K562 (cell line): Measurements from ENCODE around the gene OPA3. TPM values are rescaled to one million over a fixed set of nuclear protein-coding genes. Genes with fewer than 3 reads are reported as not detected.

Source experiments
- ARNT ChIP-seq, 2 experiments: fragments of 450-650 bp; IDR thresholded peaks; 2 replicates each; pipeline ENCODE4 v1.6.1; 2016; ENCODE audit warnings: mild to moderate bottlenecking in 1 of 2
- BRD4 ChIP-seq: fragments of 200-600 bp; sonication (generic); IDR thresholded peaks from 2 replicates; pipeline ENCODE4 v1.6.1; 2017; ENCODE audit warnings: inconsistent platforms
- CTBP1 ChIP-seq: fragments of 450-650 bp; IDR thresholded peaks from 2 replicates; pipeline ENCODE4 v1.6.1; 2016; ENCODE audit warnings: borderline replicate concordance
- EHMT2 ChIP-seq: fragments of 450-650 bp; IDR thresholded peaks from 2 replicates; pipeline ENCODE4 v1.6.1; 2018; ENCODE audit warnings: antibody characterized with exemption
- ETV6 ChIP-seq, 3 experiments: fragments of 150-350 bp in 1 of 3; sonication (generic) in 1 of 3; formaldehyde crosslinking in 1 of 3; IDR thresholded peaks; 2 replicates each; pipeline versions ENCODE4 v1.6.1 to v1.8.0; 2014 to 2022; ENCODE audit warnings: borderline replicate concordance in 2 of 3, low read depth in 2 of 3, antibody characterized with exemption in 1 of 3, low read length in 1 of 3, mild to moderate bottlenecking in 1 of 3, missing genetic modification reagents in 1 of 3
- FOXJ2 ChIP-seq: fragments of 200-800 bp; sonication (Bioruptor generic); IDR thresholded peaks from 2 replicates; pipeline ENCODE4 v1.6.1; 2016; ENCODE audit warnings: missing genetic modification characterization, missing compliant biosample characterization
- GABPB1 ChIP-seq: sonication (generic); formaldehyde crosslinking; IDR thresholded peaks from 2 replicates; pipeline ENCODE4 v1.8.0; 2022; ENCODE audit warnings: mild to moderate bottlenecking, missing genetic modification reagents
- HDAC3 ChIP-seq: fragments of 450-650 bp; IDR thresholded peaks from 2 replicates; pipeline ENCODE4 v1.6.1; 2018; ENCODE audit warnings: borderline replicate concordance, mild to moderate bottlenecking, moderate library complexity; ENCODE audit not compliant: partially characterized antibody
- LARP7 ChIP-seq: fragments of 450-650 bp; IDR thresholded peaks from 2 replicates; pipeline ENCODE4 v1.6.1; 2016
- MAZ ChIP-seq, 2 experiments: fragments of 450-650 bp in 1 of 2; sonication (generic) in 1 of 2; formaldehyde crosslinking; IDR thresholded peaks in 1 of 2; conservative IDR thresholded peaks in 1 of 2; 2 replicates each; pipeline versions ENCODE4 v1.4.0 to v1.5.0; 2020; ENCODE audit warnings: mild to moderate bottlenecking in 1 of 2, missing genetic modification reagents in 1 of 2
- RBM15 ChIP-seq: fragments of 200-400 bp; formaldehyde crosslinking; IDR thresholded peaks from 2 replicates; pipeline ENCODE4 v1.6.1; 2018; ENCODE audit warnings: mild to moderate bottlenecking, low read length, moderate library complexity; ENCODE audit not compliant: insufficient read depth
- RBM34 ChIP-seq: fragments of 200-400 bp; formaldehyde crosslinking; IDR thresholded peaks from 2 replicates; pipeline ENCODE4 v1.6.1; 2018; ENCODE audit warnings: low read length, borderline replicate concordance; ENCODE audit not compliant: insufficient read depth
- SMARCA4 ChIP-seq: fragments of 450-650 bp; IDR thresholded peaks from 2 replicates; pipeline ENCODE4 v1.6.1; 2016
- SPI1 ChIP-seq: IDR thresholded peaks from 2 replicates; pipeline ENCODE4 v1.6.1; 2011; ENCODE audit warnings: low read depth, low read length, control low read depth, borderline replicate concordance
- SREBF2 ChIP-seq: sonication (generic); formaldehyde crosslinking; IDR thresholded peaks from 2 replicates; pipeline ENCODE4 v1.4.0; 2020; ENCODE audit warnings: mild to moderate bottlenecking, missing genetic modification reagents
- TCFL5 ChIP-seq: fragments of 250-450 bp; sonication (Bioruptor Pico); conservative IDR thresholded peaks from 2 replicates; pipeline ENCODE4 v1.6.1; 2021; ENCODE audit warnings: mild to moderate bottlenecking, moderate library complexity, matching md5 sums
- ZBTB17 ChIP-seq: fragments of 450-650 bp; formaldehyde crosslinking; IDR thresholded peaks from 2 replicates; pipeline ENCODE4 v1.4.0; 2020; ENCODE audit warnings: mild to moderate bottlenecking
- ZBTB8A ChIP-seq: fragments of 450-650 bp; IDR thresholded peaks from 2 replicates; pipeline ENCODE4 v1.6.1; 2018; ENCODE audit warnings: mild to moderate bottlenecking, moderate library complexity; ENCODE audit not compliant: partially characterized antibody
- ZNF146 ChIP-seq: IDR thresholded peaks from one replicate; pipeline ENCODE4 v1.6.1; 2018; ENCODE audit warnings: missing compliant biosample characterization; ENCODE audit not compliant: unreplicated experiment
- ZNF217 ChIP-seq: sonication (generic); formaldehyde crosslinking; IDR thresholded peaks from 2 replicates; pipeline ENCODE4 v1.8.0; 2022; ENCODE audit warnings: mild to moderate bottlenecking, missing genetic modification reagents
- ZNF224 ChIP-seq: sonication (generic); formaldehyde crosslinking; IDR thresholded peaks from 2 replicates; pipeline ENCODE4 v1.8.0; 2022; ENCODE audit warnings: mild to moderate bottlenecking, missing genetic modification reagents
- ZNF561 ChIP-seq: fragments of 450-650 bp; formaldehyde crosslinking; conservative IDR thresholded peaks from 2 replicates; pipeline ENCODE4 v1.4.0; 2020; ENCODE audit warnings: mild to moderate bottlenecking, moderate library complexity
- polyA plus RNA-seq, 8 experiments: library from polyadenylated mRNA; depleted of rRNA in 4 of 8; stranded (reverse) in 5 of 8; unstranded in 3 of 8; fragments of >200 nt; fragmentation: Nextera tagmentation in 2 of 8; fragmentation: Illumina TruSeq in 1 of 8; extraction: Ambion mirVana in 2 of 8; extraction: Trizol in 1 of 8; gene quantifications; 2 replicates each; pipeline versions ENCODE4 v1.2.1 to v1.2.3, GENCODE V29; 2011 to 2014; ENCODE audit warnings: inconsistent platforms in 1 of 8, missing spikeins in 1 of 8
- total RNA-seq, 7 experiments: library from RNA; depleted of rRNA in 6 of 7; stranded (reverse); fragments of >200 nt in 6 of 7; fragmentation: Illumina TruSeq in 2 of 7; extraction: Trizol in 2 of 7; gene quantifications; 2 replicates each; pipeline versions ENCODE4 v1.2.1 to v1.2.3, GENCODE V29; 2011 to 2021; ENCODE audit warnings: low replicate concordance in 1 of 7
- TF ChIP-seq, protein P1 (sequence below): sonication (generic); IDR thresholded peaks from 2 replicates; pipeline ENCODE4 v1.6.1; 2016
- TF ChIP-seq, protein P2 (sequence below): fragments of 450-650 bp; formaldehyde crosslinking; IDR thresholded peaks from 2 replicates; pipeline ENCODE4 v1.4.0; 2020; ENCODE audit warnings: mild to moderate bottlenecking, moderate library complexity
- TF ChIP-seq, protein P3 (sequence below), 2 experiments: fragments of 200-800 bp in 1 of 2; sonication (Bioruptor generic) in 1 of 2; sonication (generic) in 1 of 2; formaldehyde crosslinking in 1 of 2; IDR thresholded peaks in 1 of 2; conservative IDR thresholded peaks in 1 of 2; 2 replicates each; pipeline versions ENCODE4 v1.5.0 to v1.6.1; 2016 to 2020; ENCODE audit warnings: missing compliant biosample characterization in 1 of 2, missing genetic modification characterization in 1 of 2, missing genetic modification reagents in 1 of 2

OPA3 gene
- total and polyA plus RNA-seq, 9 of the 15 experiments (the other 6 are each of a cell fraction or from before 2014, with no cell fraction given): 1.4 to 18.8 (median 9.0) TPM

DNA sequence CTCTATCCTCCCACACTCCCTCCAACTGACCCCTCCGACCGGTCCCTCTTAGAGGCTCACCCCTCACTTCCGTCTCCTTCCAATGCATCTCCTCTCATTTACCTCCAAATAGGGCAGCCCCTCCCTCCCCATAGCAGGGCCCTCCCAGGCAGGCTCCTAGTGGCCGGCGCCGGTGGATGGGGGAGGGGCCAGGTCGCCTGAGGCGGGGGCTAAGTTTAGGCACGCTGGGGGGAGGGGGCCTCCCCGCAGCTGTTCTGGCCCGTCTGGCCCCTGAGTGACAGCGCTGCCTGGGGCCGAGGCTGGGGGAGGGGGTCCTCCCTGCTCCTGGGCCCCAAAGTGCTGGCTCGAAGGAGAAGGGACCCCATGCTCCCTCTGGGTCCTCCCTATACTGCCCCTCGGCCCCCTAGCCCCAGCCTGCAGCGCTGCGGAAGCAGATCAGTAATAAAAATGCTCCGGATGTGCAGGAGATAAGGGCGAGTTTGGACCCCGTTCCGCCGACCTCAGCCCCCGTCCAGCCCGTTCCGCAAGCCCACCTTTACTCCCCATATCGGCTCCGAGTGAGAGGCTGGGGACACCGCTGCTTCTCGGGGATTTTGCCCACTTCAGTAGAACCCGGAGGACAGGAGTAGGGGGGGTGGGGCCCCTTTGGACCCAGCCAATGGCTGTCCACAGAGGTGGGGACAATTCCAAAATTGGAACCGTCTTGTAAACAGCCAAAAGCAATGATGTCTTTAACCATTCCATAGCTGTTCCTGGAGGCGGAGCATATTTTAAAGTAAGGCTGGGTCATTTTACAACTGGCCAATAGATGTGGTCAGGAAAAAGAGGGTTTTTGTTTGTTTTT, 91.8 kb downstream of the OPA3 start (continued):
- TF ChIP-seq, protein P1, sequence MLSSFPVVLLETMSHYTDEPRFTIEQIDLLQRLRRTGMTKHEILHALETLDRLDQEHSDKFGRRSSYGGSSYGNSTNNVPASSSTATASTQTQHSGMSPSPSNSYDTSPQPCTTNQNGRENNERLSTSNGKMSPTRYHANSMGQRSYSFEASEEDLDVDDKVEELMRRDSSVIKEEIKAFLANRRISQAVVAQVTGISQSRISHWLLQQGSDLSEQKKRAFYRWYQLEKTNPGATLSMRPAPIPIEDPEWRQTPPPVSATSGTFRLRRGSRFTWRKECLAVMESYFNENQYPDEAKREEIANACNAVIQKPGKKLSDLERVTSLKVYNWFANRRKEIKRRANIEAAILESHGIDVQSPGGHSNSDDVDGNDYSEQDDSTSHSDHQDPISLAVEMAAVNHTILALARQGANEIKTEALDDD: 0 out of 2 replicates have a peak, but pooled peaks have one; percentile 4
- peak; percentile 55; the same call in 1 of the 2 replicates for TF ChIP-seq SMARCA4
- TF ChIP-seq ETV6 (IDR thresholded peaks at IDR 0.05; ENCODE audit: borderline replicate concordance in 1 of 2, low read depth in 2 of 2, low read length in 1 of 2): no peak
- no peak for TF ChIP-seq ETV6 (CRISPR knock-in tag; IDR thresholded peaks at IDR 0.05; ENCODE audit: borderline replicate concordance)
- TF ChIP-seq GABPB1: peak; percentile 57
- TF ChIP-seq SREBF2 (CRISPR knock-in tag): peak; percentile 73; the same call in 1 of the 2 replicates
- TF ChIP-seq TCFL5 (CRISPR knock-in tag): no peak
- peak; percentile 91 to 95 for TF ChIP-seq MAZ (CRISPR knock-in tag; conservative IDR thresholded peaks at IDR 0.05 in 1 of 2, IDR thresholded peaks at IDR 0.05 in 1 of 2)
- 0 out of 2 replicates have a peak, but pooled peaks have one; percentile 25 for TF ChIP-seq SPI1
- no peak for TF ChIP-seq RBM15
- no peak for TF ChIP-seq ZNF561
- TF ChIP-seq, protein P2, sequence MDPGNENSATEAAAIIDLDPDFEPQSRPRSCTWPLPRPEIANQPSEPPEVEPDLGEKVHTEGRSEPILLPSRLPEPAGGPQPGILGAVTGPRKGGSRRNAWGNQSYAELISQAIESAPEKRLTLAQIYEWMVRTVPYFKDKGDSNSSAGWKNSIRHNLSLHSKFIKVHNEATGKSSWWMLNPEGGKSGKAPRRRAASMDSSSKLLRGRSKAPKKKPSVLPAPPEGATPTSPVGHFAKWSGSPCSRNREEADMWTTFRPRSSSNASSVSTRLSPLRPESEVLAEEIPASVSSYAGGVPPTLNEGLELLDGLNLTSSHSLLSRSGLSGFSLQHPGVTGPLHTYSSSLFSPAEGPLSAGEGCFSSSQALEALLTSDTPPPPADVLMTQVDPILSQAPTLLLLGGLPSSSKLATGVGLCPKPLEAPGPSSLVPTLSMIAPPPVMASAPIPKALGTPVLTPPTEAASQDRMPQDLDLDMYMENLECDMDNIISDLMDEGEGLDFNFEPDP (CRISPR knock-in tag): no peak
- TF ChIP-seq FOXJ2 (tag): no peak
- TF ChIP-seq, protein P3, sequence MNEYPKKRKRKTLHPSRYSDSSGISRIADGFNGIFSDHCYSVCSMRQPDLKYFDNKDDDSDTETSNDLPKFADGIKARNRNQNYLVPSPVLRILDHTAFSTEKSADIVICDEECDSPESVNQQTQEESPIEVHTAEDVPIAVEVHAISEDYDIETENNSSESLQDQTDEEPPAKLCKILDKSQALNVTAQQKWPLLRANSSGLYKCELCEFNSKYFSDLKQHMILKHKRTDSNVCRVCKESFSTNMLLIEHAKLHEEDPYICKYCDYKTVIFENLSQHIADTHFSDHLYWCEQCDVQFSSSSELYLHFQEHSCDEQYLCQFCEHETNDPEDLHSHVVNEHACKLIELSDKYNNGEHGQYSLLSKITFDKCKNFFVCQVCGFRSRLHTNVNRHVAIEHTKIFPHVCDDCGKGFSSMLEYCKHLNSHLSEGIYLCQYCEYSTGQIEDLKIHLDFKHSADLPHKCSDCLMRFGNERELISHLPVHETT (CRISPR knock-in tag; conservative IDR thresholded peaks at IDR 0.05 in 1 of 2, IDR thresholded peaks at IDR 0.05 in 1 of 2): 0 out of 4 replicates have a peak, but pooled peaks of 1 of the 2 experiments have one; percentile 49
- no peak for TF ChIP-seq ZNF146 (CRISPR knock-in tag)
- TF ChIP-seq ARNT (IDR thresholded peaks at IDR 0.05): no peak; a peak in 1 of 4 replicates
- TF ChIP-seq RBM34: no peak
- TF ChIP-seq EHMT2: 0 out of 2 replicates have a peak, but pooled peaks have one; percentile 19
- TF ChIP-seq BRD4: peak; percentile 79; the same call in 1 of the 2 replicates
- TF ChIP-seq ZBTB17: peak; percentile 69
- no peak for TF ChIP-seq HDAC3
- TF ChIP-seq ZNF224 (CRISPR knock-in tag): no peak
- TF ChIP-seq ZNF217 (CRISPR knock-in tag): no peak
- peak; percentile 17; the same call in 1 of the 2 replicates for TF ChIP-seq CTBP1
- no peak for TF ChIP-seq ZBTB8A
- no peak for TF ChIP-seq LARP7
